ENCODE measurements around the gene SCRN3.

GRCh38 chr2:174438146-174438886 lies 42.8 kb downstream of the SCRN3 start:
- TF ChIP-seq CTCF (conservative IDR thresholded peaks at IDR 0.05), result no peak
- TF ChIP-seq ZFX (IDR thresholded peaks at IDR 0.05), result no peak
